GM20431 (cell line): Measurements from ENCODE around the gene ZCWPW1.

Source experiments
- in situ Hi-C: fragments of 300-500 bp; cut with MseI, MboI; formaldehyde crosslinking; loops from one replicate; pipeline ENCODE4 v1.15.0; 2020; ENCODE audit warnings: low sequenced_read_pairs; ENCODE audit not compliant: unreplicated experiment

Gene ZCWPW1, protein sequence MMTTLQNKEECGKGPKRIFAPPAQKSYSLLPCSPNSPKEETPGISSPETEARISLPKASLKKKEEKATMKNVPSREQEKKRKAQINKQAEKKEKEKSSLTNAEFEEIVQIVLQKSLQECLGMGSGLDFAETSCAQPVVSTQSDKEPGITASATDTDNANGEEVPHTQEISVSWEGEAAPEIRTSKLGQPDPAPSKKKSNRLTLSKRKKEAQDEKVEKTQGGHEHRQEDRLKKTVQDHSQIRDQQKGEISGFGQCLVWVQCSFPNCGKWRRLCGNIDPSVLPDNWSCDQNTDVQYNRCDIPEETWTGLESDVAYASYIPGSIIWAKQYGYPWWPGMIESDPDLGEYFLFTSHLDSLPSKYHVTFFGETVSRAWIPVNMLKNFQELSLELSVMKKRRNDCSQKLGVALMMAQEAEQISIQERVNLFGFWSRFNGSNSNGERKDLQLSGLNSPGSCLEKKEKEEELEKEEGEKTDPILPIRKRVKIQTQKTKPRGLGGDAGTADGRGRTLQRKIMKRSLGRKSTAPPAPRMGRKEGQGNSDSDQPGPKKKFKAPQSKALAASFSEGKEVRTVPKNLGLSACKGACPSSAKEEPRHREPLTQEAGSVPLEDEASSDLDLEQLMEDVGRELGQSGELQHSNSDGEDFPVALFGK

DNA sequence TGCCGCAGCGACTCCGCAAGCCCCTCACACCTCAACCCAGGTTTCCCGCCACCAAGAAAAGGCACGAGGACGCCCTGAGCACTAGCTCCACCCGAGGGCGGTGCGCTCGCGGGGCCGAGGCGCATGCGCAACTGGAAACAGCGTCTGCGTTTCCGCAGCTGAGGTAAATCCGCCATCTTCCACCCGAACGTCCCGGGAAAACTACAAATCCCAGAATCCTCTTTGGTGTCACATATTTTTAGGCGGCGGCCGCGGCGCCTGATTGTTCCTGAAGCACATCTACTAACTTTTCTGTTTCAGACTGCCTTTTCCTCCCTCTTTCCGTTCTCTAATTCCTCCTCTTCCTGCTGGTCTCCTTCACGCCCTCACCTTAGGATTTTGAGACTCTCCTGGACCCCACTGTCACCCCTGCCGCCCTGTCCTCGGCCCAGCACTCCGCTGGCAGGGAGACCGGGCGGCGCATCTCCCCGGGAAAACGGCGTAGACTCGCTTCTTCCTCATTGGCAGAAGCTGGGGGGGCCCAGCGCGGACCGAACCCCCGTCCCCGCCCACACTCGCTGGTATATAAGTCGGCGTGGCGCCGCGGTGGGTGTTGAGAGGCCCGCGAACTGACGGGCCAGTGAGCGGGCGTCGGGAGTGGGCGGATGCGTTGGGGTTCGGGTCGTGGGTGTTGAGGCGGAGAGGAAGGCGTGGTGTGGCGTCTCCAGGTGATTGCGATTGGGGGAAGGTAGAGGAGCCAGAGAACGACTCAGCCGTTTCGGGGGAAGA is at the start of gene ZCWPW1:
TSS of gene ZCWPW1 (minus strand) at position 505 of the 768 bp plus-strand sequence. CDS start 8,054 bp downstream, outside the sequence.
- in situ Hi-C loops: no loop called here

GRCh38 chr7:100477871-100478267 is 49.4 kb upstream of the ZCWPW1 start:
- in situ Hi-C loops: loop anchor here (25.0 kb wide), 1 partner anchor 209 kb away; the partner anchor contains the start of gene GIGYF1

DNA sequence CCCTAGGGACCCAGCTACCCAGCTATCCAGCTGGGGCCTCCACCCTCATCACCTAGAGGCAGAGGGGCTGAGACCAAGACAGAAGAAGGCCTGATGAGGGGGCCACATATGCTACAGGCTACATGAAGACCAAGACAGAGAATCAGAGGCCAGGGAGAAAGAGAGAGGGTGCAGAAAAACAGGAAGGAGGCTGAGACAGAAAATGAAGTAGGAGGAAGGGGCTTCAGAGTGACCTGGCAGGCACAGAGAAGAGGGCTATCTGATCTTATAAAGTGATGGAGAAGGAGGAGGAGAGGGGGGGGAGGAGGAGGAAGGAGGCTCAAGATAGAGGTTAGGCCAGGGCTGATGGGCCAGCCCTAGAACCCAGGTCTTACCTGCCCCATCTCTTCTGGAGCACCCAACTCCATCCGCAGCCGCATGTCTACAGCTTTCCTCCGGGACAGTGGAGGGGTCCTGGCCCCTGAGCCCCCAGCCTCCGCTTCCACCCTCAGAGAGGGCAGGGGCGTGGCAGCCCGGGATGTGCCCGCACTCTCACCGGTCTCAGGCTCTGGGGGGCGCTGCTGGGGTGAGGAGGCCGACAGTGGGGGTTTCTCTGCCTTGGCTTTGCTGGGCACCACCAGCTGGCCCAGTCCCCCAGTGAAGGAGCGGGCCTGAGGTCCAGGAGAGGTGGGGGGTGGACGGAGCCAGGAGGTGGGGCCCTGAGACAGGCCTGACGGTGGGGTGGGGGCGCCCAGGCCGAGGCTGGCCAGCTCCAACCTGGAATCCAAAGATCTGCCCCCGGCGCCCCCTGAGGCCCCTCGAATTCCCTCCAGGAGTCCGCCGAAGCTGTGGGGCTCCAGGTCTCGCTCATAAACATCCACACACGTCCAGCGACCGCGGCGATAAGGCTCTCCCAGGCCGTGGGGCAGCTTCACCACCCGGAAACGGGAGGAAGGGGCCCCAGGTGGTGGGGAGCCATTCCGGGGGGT is 48.7 kb upstream of the ZCWPW1 start:
- in situ Hi-C loops: loop anchor here (25.0 kb wide), 1 partner anchor 210 kb away; the partner anchor contains the start of gene GIGYF1

GRCh38 chr7:100476101-100476780 is 47.7 kb upstream of the ZCWPW1 start:
- in situ Hi-C loops: loop anchor here (25.0 kb wide), 1 partner anchor 211 kb away; the partner anchor contains the start of gene GIGYF1

DNA sequence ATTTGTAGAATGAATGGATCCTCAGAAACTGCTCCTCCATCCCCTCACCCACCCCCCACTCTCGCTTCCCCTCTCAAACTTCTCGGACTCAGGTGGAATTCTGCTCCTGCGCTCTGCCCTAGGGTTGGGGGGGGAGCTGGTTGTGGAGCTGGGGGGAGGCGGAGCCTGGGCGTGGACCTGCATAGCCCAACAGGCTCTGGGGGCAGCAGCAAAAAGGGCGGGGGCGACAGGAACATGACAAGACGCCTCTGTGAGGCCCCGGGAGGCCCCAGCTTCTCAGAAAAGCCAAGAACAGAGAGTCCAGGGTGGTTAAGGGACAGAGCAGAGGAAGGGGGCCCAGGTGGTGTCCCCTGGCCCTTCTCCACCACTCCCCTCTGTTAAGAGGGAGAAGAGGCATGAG is 47.0 kb upstream of the ZCWPW1 start:
- in situ Hi-C loops: loop anchor here (25.0 kb wide), 1 partner anchor 212 kb away; the partner anchor contains the start of gene GIGYF1

- in situ Hi-C loops: no loop called here
These were observed 44.5 kb upstream of the ZCWPW1 start for GRCh38 chr7:100472854-100473499.

DNA sequence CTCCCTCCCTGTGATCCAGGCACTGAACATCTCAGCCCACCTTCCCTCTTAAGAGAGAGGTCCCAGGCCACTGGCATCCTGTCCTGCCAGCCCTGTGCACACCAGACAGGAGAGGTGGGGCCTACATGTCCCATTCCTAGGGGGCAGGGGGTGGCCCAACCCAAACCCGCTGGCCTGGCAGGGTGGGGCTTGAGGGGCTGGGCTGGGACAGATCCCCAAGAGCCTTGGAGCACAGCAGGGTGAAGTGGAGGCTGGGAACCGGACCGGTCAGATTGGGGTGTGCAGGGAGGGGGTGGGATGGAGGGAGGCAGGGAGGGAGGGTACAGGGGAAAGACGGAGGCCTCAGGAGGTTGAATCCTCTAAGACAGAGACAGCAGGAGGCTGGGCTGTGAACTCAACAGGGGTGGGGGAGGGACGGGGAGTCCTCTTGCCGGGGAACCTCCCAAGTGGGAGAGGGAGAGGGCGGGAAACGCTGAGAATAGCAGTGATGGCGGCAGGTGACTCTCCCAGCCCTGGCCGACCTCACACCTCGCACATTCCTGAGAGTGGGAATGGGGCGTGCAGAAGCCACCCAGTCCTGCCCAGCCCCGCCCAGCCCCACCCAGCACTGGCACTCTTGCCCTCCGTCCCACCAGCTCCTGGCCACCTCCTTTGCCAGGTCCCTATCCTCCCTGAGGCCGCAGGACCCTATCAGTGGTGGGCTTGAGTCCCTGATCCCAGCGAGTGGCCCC is 43.8 kb upstream of the ZCWPW1 start:
- in situ Hi-C loops: no loop called here

- in situ Hi-C loops: no loop called here
These were observed 42.5 kb upstream of the ZCWPW1 start for GRCh38 chr7:100471021-100471420.

DNA sequence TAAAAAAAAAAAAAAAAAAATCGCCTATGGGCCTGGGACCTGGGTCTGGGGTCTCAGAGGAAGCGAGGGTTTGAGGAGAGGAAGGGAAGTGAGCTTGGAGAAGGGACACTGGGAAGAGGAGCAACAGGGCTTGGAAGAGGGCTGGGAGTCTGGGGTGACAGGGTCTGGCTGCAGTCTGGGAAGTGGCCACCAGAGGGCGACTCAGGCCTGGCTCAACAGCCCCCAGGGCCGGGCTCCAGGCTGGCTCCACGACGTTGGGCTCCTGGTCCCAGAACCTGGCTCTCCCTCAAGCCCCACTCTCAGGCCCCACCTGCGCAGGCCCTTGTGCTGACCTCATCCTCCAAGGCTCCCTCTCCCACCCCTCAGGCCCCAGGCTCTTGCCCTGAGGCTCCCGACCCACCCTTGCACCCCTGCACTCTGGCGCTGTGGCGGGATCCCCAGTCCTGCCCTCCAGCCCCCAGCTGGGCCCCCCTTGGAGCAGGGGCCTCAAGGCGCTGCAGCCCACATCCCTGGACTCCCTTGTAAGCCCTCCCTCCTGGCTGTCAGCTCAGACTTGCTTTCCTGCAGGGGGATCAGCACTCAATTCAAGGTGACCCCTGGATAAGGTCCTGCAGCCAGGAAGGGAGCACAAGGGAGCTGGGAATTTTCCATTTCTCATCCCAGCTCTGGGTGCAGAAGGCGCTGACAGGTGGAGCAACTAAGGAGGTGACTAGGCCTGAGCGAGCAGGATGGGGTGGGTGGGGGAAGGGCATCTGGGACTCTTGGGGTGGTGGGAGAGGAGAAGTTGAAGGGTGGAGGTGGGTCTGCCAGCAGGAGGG is 40.9 kb upstream of the ZCWPW1 start:
- in situ Hi-C loops: no loop called here

DNA sequence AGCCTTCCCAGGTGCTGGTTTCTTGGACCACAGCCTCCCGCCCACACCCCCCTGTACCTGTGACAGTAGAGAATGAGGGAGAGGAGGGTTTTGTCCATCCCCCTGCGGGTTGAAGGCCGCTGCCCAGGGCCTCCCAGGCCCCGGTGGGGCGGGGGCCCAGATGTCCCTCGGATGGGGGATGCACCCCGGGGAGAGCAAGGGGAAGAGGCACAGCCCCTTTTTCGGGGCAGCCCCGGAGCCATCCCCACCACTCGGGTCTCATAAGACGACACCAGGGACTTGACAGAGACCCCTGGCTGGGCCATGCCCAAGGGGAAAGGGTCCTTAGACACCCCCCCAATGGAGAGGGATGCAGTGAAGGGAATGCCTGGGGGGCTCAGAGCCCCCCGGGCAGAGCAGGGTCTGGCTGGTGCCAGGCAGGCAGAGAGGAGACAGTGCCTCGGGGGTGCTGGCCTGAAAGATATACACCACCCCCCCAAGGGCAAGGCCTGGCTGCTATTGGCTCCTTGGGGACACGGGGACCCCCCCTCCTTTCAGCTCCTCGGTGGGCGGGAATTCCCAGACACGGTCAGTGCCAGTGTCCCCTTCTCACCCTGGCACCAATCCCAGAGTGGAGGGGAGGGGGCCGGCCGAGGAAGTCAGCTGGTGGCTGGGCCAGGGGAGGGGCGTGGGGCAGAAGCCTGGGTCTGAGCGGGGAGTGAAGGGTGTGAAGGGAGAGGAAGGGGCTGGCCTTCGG is 39.3 kb upstream of the ZCWPW1 start:
- in situ Hi-C loops: no loop called here

DNA sequence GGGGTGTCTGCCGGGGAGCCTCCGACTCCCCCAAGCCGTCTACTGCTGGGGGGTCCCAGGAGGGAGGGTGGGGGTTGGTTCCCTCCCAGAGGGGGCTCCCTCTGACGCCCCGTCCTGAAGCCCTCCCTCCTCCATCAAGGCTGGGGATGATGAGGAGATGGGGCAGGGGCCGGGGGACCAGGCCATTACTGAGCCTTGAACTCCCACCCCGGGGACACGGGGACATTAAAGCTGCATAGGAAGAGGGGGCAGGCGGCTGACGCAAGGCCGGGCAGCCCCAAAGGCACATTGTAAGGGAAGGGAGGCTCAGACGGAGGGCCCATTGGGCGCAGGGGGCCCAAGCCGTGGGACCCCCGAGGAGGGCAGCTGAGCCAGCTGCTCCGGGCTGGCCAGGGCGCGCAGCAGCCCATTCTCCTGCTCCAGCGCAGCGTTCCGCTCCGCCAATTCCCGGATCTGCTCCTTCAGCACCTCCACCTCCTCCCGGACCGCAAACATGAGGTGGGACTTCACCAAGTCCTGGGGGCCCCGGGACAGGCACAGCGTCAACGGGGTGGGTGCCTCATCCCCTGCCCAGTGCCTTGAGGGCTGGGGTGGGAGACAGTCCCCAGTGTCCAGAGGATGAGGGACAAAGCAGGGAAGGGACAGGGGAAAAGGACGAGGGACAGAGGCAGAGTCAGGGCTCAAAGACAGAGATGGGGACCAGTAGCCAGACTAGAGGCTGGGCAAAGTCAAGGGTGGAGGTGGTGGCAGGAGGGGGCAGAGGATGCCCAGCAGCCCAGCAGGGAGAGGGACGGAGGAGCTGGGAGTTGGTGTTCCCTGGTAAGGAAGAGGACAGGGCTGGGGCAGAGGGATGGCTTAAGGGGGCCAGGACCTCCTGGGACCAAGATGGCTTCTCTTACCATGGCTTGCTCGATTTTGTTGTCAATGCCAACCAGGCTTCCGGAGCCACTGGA is 38.4 kb upstream of the ZCWPW1 start:
- in situ Hi-C loops: no loop called here

- in situ Hi-C loops: no loop called here
These were observed 37.3 kb upstream of the ZCWPW1 start for GRCh38 chr7:100465702-100466311.

GRCh38 chr7:100465299-100465698 is 36.8 kb upstream of the ZCWPW1 start:
- in situ Hi-C loops: no loop called here

DNA sequence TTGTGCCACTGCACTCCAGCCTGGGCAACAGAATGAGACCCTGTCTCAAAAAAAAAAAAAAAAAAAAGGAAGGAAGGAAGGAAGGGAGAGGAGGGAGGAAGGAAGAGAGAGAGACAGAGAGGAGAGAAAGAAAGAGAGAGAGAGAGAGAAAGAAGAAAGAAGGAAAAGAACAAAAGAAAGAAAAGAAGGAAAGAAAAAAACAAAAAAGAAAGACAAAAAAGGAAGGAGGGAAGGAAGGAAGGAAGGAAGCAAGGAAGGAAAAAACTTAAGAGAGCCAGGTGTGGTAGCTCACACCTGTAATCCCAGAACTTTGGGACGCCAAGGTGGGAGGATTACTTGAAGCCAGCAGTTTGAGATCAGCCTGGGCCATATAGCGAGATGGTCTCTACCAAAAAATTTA is 36.3 kb upstream of the ZCWPW1 start:
- in situ Hi-C loops: no loop called here

- in situ Hi-C loops: no loop called here
These were observed 35.7 kb upstream of the ZCWPW1 start, which contains the start of gene SPACDR for GRCh38 chr7:100464210-100464660. Gene SPACDR (minus strand): TSS chr7:100464260. CDS start chr7:100464025, 235 bp downstream.
